Measurements from ENCODE around the gene HLA-DOB.
"Not testable (repeated sequence)": the region's sequence is repeated elsewhere in the genome, so short reads cannot be mapped to it uniquely, and the experiment has no call there.

Gene HLA-DOB

DNA sequence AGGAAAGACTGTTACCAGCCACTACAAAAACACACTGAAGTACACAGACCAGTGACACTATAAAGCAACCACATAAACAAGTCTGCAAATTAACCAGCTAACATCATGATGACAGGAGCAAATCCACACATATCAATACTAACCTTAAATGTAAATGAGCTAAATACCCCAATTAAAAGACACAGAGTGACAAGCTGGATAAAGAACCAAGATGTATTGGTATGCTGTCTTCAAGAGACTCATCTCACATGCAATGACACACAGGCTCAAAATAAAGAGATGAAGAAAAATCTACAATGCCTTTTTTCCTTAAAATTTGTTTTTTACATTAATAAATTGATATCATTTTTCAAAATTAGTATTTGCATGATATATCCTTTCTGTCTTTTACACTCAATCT, 33.9 kb downstream of the HLA-DOB start:
- H3K36me3 ChIP-seq (ENCODE audit: control insufficient read depth, insufficient read depth, low read length); H3K9me3 ChIP-seq (ENCODE audit: control insufficient read depth, insufficient read depth, low read length); H3K4me1 ChIP-seq (ENCODE audit: control insufficient read depth, insufficient read depth, low read length); H3K27ac ChIP-seq (ENCODE audit: low read depth, low read length); H3K27me3 ChIP-seq (ENCODE audit: control insufficient read depth, insufficient read depth, low read length); H3K9ac ChIP-seq (ENCODE audit: low read depth, low read length); H3K4me3 ChIP-seq (ENCODE audit: low read depth, low read length): not testable (repeated sequence)

DNA sequence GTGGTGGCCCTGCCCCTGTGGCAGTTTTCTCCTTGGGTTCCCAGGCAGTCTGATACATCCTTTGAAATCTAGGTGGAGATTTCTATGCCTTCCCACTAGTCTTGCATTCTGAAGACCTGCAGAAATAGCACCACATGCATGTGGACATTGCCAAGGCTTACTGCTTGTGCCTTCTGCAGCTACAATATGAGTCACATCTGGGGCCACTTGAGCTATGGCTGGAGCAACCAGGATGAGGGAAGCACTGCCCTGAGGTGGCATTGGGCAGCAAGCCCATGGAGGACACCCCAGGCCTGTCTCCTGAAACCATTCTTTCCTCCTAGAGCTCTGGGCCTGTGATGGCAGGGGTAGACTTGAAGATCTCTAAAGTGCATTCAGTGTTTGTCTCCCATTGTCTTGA, 37.8 kb downstream of the HLA-DOB start:
- H3K36me3 ChIP-seq (ENCODE audit: control insufficient read depth, insufficient read depth, low read length) = no peaks in the 10 kb centered on the region
- H3K27ac ChIP-seq (ENCODE audit: low read depth, low read length) = no peak overlapping the region
- H3K9ac ChIP-seq (ENCODE audit: low read depth, low read length) = no peak overlapping the region
- H3K27me3 ChIP-seq (ENCODE audit: control insufficient read depth, insufficient read depth, low read length) = no peaks in the 10 kb centered on the region
- H3K4me1 ChIP-seq (ENCODE audit: control insufficient read depth, insufficient read depth, low read length) = no peaks in the 10 kb centered on the region
- no peak overlapping the region for H3K4me3 ChIP-seq (ENCODE audit: low read depth, low read length)
- H3K9me3 ChIP-seq (ENCODE audit: control insufficient read depth, insufficient read depth, low read length) = no peaks in the 10 kb centered on the region

DNA sequence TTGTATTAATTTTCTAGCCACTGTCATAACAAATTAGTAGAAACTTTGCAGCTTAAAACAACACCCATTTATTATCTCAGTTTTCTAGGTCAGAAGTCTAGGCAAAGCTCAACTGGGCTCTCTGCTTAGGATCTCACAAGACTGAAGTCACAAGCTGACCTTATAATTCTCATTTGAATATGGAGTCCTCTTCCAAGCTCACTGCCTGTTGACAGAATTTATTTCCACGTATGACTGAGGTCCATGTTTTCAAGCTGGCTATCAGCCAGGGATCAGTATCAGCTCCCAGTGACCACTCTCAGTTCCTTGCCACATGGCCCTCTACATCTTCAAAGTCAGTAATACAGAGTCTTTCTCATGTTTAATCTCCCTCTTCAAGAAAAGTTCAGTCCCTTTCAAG, 41.7 kb downstream of the HLA-DOB start:
- Histone ChIP-seq H3K27me3 (ENCODE audit: control insufficient read depth, insufficient read depth, low read length) (no peaks in the 10 kb centered on the region), H3K9ac (ENCODE audit: low read depth, low read length) (no peak overlapping the region), H3K9me3 (ENCODE audit: control insufficient read depth, insufficient read depth, low read length) (no peaks in the 10 kb centered on the region), H3K27ac (ENCODE audit: low read depth, low read length) (no peak overlapping the region), H3K4me3 (ENCODE audit: low read depth, low read length) (no peak overlapping the region), H3K4me1 (ENCODE audit: control insufficient read depth, insufficient read depth, low read length) (no peaks in the 10 kb centered on the region), H3K36me3 (ENCODE audit: control insufficient read depth, insufficient read depth, low read length) (no peaks in the 10 kb centered on the region)

DNA sequence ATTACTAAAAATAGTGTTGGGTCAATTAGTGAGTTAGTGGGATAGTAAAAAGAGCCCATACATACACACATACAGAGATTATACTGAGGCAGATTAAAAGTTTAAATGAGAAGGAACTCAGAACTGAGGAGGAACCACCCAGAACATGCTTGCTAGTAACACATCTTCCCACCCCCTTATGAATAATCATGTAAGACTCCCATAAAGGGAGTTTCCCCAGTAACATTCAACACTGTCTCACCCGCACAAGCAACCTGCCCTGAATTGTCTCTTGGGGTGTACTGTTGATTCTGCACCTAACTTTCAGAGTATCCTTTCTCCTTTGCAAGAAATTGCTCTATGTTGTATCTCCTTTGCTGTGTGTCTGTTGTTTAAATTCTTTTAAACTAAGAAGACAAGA, 42.4 kb downstream of the HLA-DOB start:
- no peak overlapping the region for H3K4me3 ChIP-seq (ENCODE audit: low read depth, low read length)
- no peak overlapping the region for H3K9ac ChIP-seq (ENCODE audit: low read depth, low read length)
- no peaks in the 10 kb centered on the region for H3K4me1 ChIP-seq (ENCODE audit: control insufficient read depth, insufficient read depth, low read length)
- no peaks in the 10 kb centered on the region for H3K9me3 ChIP-seq (ENCODE audit: control insufficient read depth, insufficient read depth, low read length)
- no peaks in the 10 kb centered on the region for H3K27me3 ChIP-seq (ENCODE audit: control insufficient read depth, insufficient read depth, low read length)
- no peak overlapping the region for H3K27ac ChIP-seq (ENCODE audit: low read depth, low read length)
- no peaks in the 10 kb centered on the region for H3K36me3 ChIP-seq (ENCODE audit: control insufficient read depth, insufficient read depth, low read length)

DNA sequence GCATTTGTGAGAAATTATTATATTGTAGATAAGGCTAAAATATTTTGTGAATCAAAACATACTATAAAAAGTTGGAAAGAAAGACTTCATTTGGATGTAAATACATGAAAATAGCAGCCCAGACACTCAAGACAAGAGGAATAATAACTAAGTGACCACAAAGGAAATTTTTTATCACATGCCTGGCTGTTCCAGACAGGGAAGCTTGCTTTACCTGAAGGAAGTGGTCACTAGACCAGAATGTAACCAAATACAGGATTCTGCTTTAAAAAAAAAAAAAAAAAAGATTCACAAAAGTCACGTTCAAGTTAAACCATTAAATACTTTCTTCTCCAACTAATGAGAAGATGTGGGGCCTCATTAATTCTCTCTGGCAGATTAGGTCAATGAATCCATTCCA, 44.1 kb downstream of the HLA-DOB start:
- Histone ChIP-seq H3K4me1 (ENCODE audit: control insufficient read depth, insufficient read depth, low read length) (no peaks in the 10 kb centered on the region), H3K9me3 (ENCODE audit: control insufficient read depth, insufficient read depth, low read length) (no peaks in the 10 kb centered on the region), H3K4me3 (ENCODE audit: low read depth, low read length) (no peak overlapping the region), H3K27me3 (ENCODE audit: control insufficient read depth, insufficient read depth, low read length) (no peaks in the 10 kb centered on the region), H3K27ac (ENCODE audit: low read depth, low read length) (no peak overlapping the region), H3K36me3 (ENCODE audit: control insufficient read depth, insufficient read depth, low read length) (no peaks in the 10 kb centered on the region), H3K9ac (ENCODE audit: low read depth, low read length) (no peak overlapping the region)

DNA sequence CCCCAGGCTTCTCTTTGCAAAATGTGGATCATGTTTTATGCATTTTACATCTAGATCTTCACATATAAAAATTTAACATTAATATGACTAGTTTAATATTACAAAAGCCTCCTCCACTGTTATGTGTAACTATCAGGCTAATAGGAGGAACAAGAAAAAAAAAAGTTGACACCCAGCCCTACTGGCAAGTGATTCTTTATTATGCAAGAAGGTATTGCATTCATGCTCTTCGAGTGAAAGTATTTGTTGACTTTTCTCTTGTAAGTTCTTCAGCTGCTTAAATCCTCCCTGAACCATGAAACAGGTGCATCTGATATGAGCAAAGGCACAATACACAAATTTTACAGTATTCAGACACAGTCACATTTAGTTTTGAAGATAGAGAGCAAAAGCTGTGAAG, 52.8 kb downstream of the HLA-DOB start:
- H3K27me3 ChIP-seq (ENCODE audit: control insufficient read depth, insufficient read depth, low read length) = no peaks in the 10 kb centered on the region
- H3K9ac ChIP-seq (ENCODE audit: low read depth, low read length) = no peak overlapping the region
- H3K9me3 ChIP-seq (ENCODE audit: control insufficient read depth, insufficient read depth, low read length) = no peaks in the 10 kb centered on the region
- H3K27ac ChIP-seq (ENCODE audit: low read depth, low read length) = no peak overlapping the region
- no peaks in the 10 kb centered on the region for H3K4me1 ChIP-seq (ENCODE audit: control insufficient read depth, insufficient read depth, low read length)
- H3K36me3 ChIP-seq (ENCODE audit: control insufficient read depth, insufficient read depth, low read length) = no peaks in the 10 kb centered on the region
- H3K4me3 ChIP-seq (ENCODE audit: low read depth, low read length) = no peak overlapping the region

DNA sequence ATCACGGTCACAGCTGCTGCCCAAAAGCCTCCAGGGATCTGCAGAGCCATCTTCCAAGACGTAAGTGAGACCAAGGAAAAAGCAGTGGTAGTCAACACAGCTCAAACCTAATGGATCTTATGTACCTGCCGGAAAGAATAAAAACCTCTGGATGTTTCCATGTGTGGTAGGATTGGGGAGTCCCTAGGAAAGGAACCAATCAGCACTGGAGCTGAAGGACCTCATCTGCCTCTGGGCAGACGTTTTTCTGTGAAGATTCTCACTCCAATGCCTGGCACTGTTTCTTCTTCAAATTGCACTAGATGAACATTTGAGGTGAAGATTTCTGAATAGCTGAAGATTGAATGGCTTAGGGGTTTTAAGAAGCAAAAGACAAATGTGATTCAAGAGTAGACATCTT, 53.4 kb downstream of the HLA-DOB start, which contains the start of gene HLA-DQB2:
Gene HLA-DQB2, minus strand, starts transcription at position 112 of the 400 bp plus-strand sequence. Its CDS starts 62 bp downstream, at position 50.
- no peaks in the 10 kb centered on the region for H3K9me3 ChIP-seq (ENCODE audit: control insufficient read depth, insufficient read depth, low read length)
- no peak within 1 kb of the TSS for H3K4me3 ChIP-seq (ENCODE audit: low read depth, low read length)
- no peak within 1 kb of the TSS for H3K9ac ChIP-seq (ENCODE audit: low read depth, low read length)
- no peaks in the 10 kb centered on the region for H3K4me1 ChIP-seq (ENCODE audit: control insufficient read depth, insufficient read depth, low read length)
- H3K36me3 ChIP-seq (ENCODE audit: control insufficient read depth, insufficient read depth, low read length) = no peaks in the 10 kb centered on the region
- no peak within 1 kb of the TSS for H3K27ac ChIP-seq (ENCODE audit: low read depth, low read length)
- H3K27me3 ChIP-seq (ENCODE audit: control insufficient read depth, insufficient read depth, low read length) = no peaks in the 10 kb centered on the region

Measured in HUES48 (cell line).